ENCODE results near the gene DGKD.

- TF ChIP-seq CTCF (conservative IDR thresholded peaks at IDR 0.05; ENCODE audit: low read length): 0 out of 2 replicates have a peak, but pooled peaks have one; percentile 9
- no peak for TF ChIP-seq EZH2phosphoT487 (IDR thresholded peaks at IDR 0.05; ENCODE audit: borderline replicate concordance)
These were observed 3.6 kb upstream of the DGKD start for GRCh38 chr2:233350708-233351107.

All from Loucy (cell line).